Measurements from ENCODE around the gene FBXO44.

FBXO44 gene

GRCh38 chr1:11653861-11654136 is 878 bp upstream of the FBXO44 start:
- Histone ChIP-seq H2AFZ (peak overlapping the region; percentile 73), H3K9ac (no peak overlapping the region), H3K9me3 (ENCODE audit: control insufficient read depth, low read length) (no peaks in the 10 kb centered on the region), H3K27me3 (ENCODE audit: control insufficient read depth, insufficient read depth, low read length) (no peaks in the 10 kb centered on the region), H3K27ac (peak overlapping the region; percentile 44), H3K4me3 (ENCODE audit: low read depth, low read length) (peak overlapping the region; percentile 65), H3K4me1 (no peaks in the 10 kb centered on the region), H3K79me2 (no peaks in the 10 kb centered on the region), H3K4me2 (ENCODE audit: low read length) (peak overlapping the region; percentile 87), H3K36me3 (ENCODE audit: control insufficient read depth, insufficient read depth, low read length) (no peaks in the 10 kb centered on the region)
- TF ChIP-seq CTCF (IDR thresholded peaks at IDR 0.05): no peak

- Histone ChIP-seq H3K27ac (no peak overlapping the region), H3K9me3 (ENCODE audit: control insufficient read depth, low read length) (no peaks in the 10 kb centered on the region), H3K4me3 (ENCODE audit: low read depth, low read length) (peak overlapping the region; percentile 62), H2AFZ (peak overlapping the region; percentile 17), H3K27me3 (ENCODE audit: control insufficient read depth, insufficient read depth, low read length) (no peaks in the 10 kb centered on the region), H3K4me1 (no peaks in the 10 kb centered on the region), H3K4me2 (ENCODE audit: low read length) (peak overlapping the region; percentile 81), H3K36me3 (ENCODE audit: control insufficient read depth, insufficient read depth, low read length) (no peaks in the 10 kb centered on the region), H3K9ac (no peak overlapping the region), H3K79me2 (no peaks in the 10 kb centered on the region)
- TF ChIP-seq CTCF (IDR thresholded peaks at IDR 0.05): no peak
Measured at GRCh38 chr1:11654939-11655808, 497 bp downstream of the FBXO44 start.

- H2AFZ ChIP-seq: no peak overlapping the region
Measured at GRCh38 chr1:11657654-11658053, 3.0 kb downstream of the FBXO44 start.

GRCh38 chr1:11658542-11658941 is 3.9 kb downstream of the FBXO44 start:
- no peak overlapping the region for H3K9ac ChIP-seq
- H3K27me3 ChIP-seq (ENCODE audit: control insufficient read depth, insufficient read depth, low read length): no peaks in the 10 kb centered on the region
- peaks cover under 1% of the 10 kb centered on the region for H3K4me1 ChIP-seq
- H3K9me3 ChIP-seq (ENCODE audit: control insufficient read depth, low read length): no peaks in the 10 kb centered on the region
- H3K79me2 ChIP-seq: no peaks in the 10 kb centered on the region
- H3K4me3 ChIP-seq (ENCODE audit: low read depth, low read length): no peak overlapping the region
- H2AFZ ChIP-seq: no peak overlapping the region
- H3K27ac ChIP-seq: no peak overlapping the region
- TF ChIP-seq CTCF (IDR thresholded peaks at IDR 0.05): no peak
- H3K4me2 ChIP-seq (ENCODE audit: low read length): no peak overlapping the region
- no peaks in the 10 kb centered on the region for H3K36me3 ChIP-seq (ENCODE audit: control insufficient read depth, insufficient read depth, low read length)

More at GRCh38 chr1:11657654-11658053, 3.0 kb downstream of the FBXO44 start:
- H3K4me3 ChIP-seq (ENCODE audit: low read depth, low read length): no peak overlapping the region
- TF ChIP-seq CTCF (IDR thresholded peaks at IDR 0.05): no peak
- no peaks in the 10 kb centered on the region for H3K4me1 ChIP-seq
- H3K4me2 ChIP-seq (ENCODE audit: low read length): no peak overlapping the region
- no peaks in the 10 kb centered on the region for H3K27me3 ChIP-seq (ENCODE audit: control insufficient read depth, insufficient read depth, low read length)
- no peaks in the 10 kb centered on the region for H3K36me3 ChIP-seq (ENCODE audit: control insufficient read depth, insufficient read depth, low read length)
- H3K27ac ChIP-seq: no peak overlapping the region
- H3K79me2 ChIP-seq: no peaks in the 10 kb centered on the region
- no peak overlapping the region for H3K9ac ChIP-seq
- H3K9me3 ChIP-seq (ENCODE audit: control insufficient read depth, low read length): no peaks in the 10 kb centered on the region

- Histone ChIP-seq H3K4me3 (ENCODE audit: low read depth, low read length) (no peak overlapping the region), H3K4me2 (ENCODE audit: low read length) (no peak overlapping the region), H3K27ac (no peak overlapping the region), H3K9me3 (ENCODE audit: control insufficient read depth, low read length) (no peaks in the 10 kb centered on the region), H3K27me3 (ENCODE audit: control insufficient read depth, insufficient read depth, low read length) (no peaks in the 10 kb centered on the region), H3K79me2 (no peaks in the 10 kb centered on the region), H3K4me1 (peaks cover 3% of the 10 kb centered on the region), H2AFZ (no peak overlapping the region), H3K36me3 (ENCODE audit: control insufficient read depth, insufficient read depth, low read length) (no peaks in the 10 kb centered on the region), H3K9ac (no peak overlapping the region)
- no peak for TF ChIP-seq CTCF (IDR thresholded peaks at IDR 0.05)
Measured at GRCh38 chr1:11659748-11660147, 5.1 kb downstream of the FBXO44 start.

Data from parathyroid adenoma (tissue), 2 donors.